Esophagus squamous epithelium (tissue), 5 donors: Measurements from ENCODE around the gene SPN. TPM values are rescaled to one million over a fixed set of nuclear protein-coding genes. Genes with fewer than 3 reads are reported as not detected.
"Not testable (repeated sequence)": the region's sequence is repeated elsewhere in the genome, so short reads cannot be mapped to it uniquely, and the experiment has no call there.

Experiments used
- DNase-seq: peaks from one replicate; lab custom pipeline; 2025; lab: John Stamatoyannopoulos, UW
- H3K27ac ChIP-seq, 4 donors: fragments of 200-600 bp; sonication (generic); one replicate each; pipeline ENCODE4 v1.5.1; 2016 to 2019; ENCODE audit warnings: mild to moderate bottlenecking in 1 of 4
- H3K27me3 ChIP-seq, 4 donors: fragments of 200-600 bp; sonication (generic); 1 replicate in 3 of 4; 2 replicates in 1 of 4; pipeline versions ENCODE4 v1.5.1 to v1.6.0; 2017 to 2021; ENCODE audit warnings: antibody characterized with exemption in 1 of 4
- H3K36me3 ChIP-seq, 3 donors: fragments of 200-600 bp; sonication (generic); one replicate each; pipeline ENCODE4 v1.5.1; 2016 to 2019
- H3K4me1 ChIP-seq, 3 donors: fragments of 200-600 bp; sonication (generic); one replicate each; pipeline ENCODE4 v1.5.1; 2017 to 2019
- H3K4me3 ChIP-seq, 4 donors: fragments of 200-600 bp; sonication (generic); 1 replicate in 3 of 4; 2 replicates in 1 of 4; pipeline ENCODE4 v1.5.1; 2016 to 2019; ENCODE audit warnings: mild to moderate bottlenecking in 2 of 4, moderate library complexity in 1 of 4
- H3K9me3 ChIP-seq, 3 donors: fragments of 200-600 bp; sonication (generic); one replicate each; pipeline ENCODE4 v1.5.1; 2016 to 2019
- POLR2A ChIP-seq, 4 donors: fragments of 450-650 bp; IDR thresholded peaks; one replicate each; pipeline ENCODE4 v1.6.1; 2017; ENCODE audit warnings: antibody characterized with exemption in 4 of 4, mild to moderate bottlenecking in 4 of 4, moderate library complexity in 3 of 4
- WGBS, 2 donors: methylation state at CpG; one replicate each; pipeline ENCODE4 v1.1.5; 2018; 5-methylcytosine and 5-hydroxymethylcytosine counted together
- intact Hi-C: fragments of 100-400 bp; cut with DNase I; formaldehyde crosslinking; loops from one replicate; pipeline ENCODE4 v1.15.0; 2022
- total RNA-seq, 4 donors: library from RNA; depleted of rRNA; stranded (reverse); fragments of >200 nt; gene quantifications; one replicate each; pipeline ENCODE4 v1.1.0, GENCODE V29; 2016
- TF ChIP-seq, protein P1 (sequence below), 6 experiments: fragments of 450-650 bp in 4 of 6; fragments of 200-600 bp in 2 of 6; sonication (generic) in 2 of 6; IDR thresholded peaks; one replicate each; pipeline ENCODE4 v1.5.1; 2016 to 2019; ENCODE audit warnings: antibody characterized with exemption in 6 of 6, mild to moderate bottlenecking in 4 of 6, moderate library complexity in 4 of 6
- donor health status: DM: yes; HTN: yes; CAD: no.

SPN gene
- total RNA-seq, 4 donors from 2014 or later = 1.3 to 4.2 (median 2.8) TPM

DNA sequence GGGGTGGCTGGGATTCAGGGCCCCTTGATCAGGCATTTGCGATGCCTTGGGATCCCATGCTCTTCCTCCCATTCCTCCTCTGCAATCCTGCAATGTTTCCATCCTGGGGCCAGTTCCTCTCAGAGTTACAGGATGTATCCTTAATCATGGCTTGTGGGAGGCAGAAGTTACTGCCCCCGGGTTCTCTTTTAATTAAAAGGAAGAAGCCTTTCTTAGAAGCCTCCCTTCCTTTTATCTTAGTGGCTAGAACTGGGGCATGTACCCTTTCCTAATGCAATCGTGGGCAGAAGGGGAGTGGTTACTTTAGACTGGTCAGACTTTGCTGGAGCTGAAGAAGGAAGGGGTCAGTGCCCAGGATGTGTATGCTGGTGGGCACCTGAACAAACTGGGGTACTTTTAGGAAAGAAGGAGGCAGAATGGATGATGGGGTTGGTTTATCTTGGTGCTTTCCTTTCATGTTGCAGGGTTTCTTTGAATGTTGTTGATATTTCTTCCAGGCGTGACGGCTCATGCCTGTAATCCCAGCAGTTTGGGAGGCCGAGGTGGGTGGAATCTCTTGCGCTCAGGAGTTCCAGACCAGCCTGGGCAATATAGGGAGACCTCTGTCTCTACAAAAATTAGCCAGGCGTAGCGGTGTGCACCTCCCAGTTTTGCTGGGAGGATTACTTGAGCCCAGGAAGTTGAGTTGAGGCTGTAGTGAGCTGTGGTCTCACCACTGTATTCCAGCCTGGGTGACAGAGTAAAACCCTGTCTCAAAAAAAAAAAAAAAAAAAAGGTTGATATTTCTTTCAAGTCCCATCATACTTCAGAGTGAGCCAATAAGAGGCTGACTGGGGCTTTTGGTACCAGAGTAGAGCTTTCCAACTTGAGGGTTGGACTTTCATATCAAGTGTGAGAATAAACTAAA is 13.2 kb upstream of the SPN start:
- WGBS, 2 donors = 53 to 63% methylated on average over 6 to 9 of the region's 9 CpGs
- DNase-seq = no peak
- Histone ChIP-seq H3K9me3 (no peaks in the 10 kb centered on the region), H3K27me3 (no peaks in the 10 kb centered on the region), H3K27ac (no peak overlapping the region), H3K36me3 (no peaks in the 10 kb centered on the region), H3K4me1 (no peaks in the 10 kb centered on the region), H3K4me3 (no peak overlapping the region)
- TF ChIP-seq, protein P1, sequence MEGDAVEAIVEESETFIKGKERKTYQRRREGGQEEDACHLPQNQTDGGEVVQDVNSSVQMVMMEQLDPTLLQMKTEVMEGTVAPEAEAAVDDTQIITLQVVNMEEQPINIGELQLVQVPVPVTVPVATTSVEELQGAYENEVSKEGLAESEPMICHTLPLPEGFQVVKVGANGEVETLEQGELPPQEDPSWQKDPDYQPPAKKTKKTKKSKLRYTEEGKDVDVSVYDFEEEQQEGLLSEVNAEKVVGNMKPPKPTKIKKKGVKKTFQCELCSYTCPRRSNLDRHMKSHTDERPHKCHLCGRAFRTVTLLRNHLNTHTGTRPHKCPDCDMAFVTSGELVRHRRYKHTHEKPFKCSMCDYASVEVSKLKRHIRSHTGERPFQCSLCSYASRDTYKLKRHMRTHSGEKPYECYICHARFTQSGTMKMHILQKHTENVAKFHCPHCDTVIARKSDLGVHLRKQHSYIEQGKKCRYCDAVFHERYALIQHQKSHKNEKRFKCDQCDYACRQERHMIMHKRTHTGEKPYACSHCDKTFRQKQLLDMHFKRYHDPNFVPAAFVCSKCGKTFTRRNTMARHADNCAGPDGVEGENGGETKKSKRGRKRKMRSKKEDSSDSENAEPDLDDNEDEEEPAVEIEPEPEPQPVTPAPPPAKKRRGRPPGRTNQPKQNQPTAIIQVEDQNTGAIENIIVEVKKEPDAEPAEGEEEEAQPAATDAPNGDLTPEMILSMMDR (IDR thresholded peaks at IDR 0.05) = no peak
- no peak for TF ChIP-seq POLR2A (IDR thresholded peaks at IDR 0.05)
- intact Hi-C loops = no loop called here

DNA sequence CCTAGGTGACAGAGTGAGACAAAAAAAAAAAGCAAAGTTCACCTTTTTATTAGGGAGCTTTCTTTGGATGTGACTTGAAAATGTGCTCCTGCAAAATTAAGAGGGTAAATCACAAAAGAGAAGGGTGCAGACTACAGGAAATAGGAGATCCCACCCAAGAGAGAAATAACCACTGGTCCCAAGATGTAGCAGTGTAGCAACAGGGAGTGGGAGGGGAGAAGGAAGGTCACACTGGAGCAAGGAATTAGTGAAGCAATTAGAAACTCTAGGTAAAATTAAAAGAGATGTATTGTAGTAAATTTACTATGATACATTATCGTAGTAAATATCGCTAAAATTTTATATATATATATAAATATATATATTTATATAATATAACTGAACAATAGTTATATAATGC is 12.3 kb upstream of the SPN start:
- intact Hi-C loops = no loop called here
- no peak overlapping the region for H3K4me3 ChIP-seq

DNA sequence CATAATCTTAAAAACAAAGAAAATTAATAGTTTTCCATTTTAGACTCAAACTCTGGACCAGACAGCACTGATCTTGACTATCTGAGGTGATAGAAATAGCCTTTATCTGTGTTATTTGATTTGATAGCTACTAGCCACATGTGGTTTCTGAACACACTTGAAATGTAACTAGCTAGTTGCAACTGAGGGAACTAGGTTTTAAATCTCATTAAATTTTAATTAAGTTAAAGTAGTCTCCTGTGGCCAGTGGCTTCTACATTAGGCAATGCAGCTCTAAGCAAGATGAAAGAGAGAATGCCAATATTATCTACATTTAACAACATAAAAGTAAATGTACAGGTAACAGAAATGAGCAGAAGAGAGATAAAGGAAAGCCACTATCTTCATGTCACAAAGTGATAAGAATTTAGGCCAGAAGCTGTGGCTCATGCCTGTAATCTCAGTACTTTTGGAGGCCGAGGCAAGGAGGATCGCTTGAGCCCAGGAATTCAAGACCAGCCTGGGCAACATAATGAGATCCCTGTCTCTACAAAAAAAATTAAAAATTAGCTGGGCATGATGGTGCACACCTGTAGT is 11.2 kb upstream of the SPN start:
- Histone ChIP-seq H3K4me3 (no peak overlapping the region), H3K9me3 (no peaks in the 10 kb centered on the region), H3K36me3 (no peaks in the 10 kb centered on the region), H3K27me3 (no peaks in the 10 kb centered on the region), H3K4me1 (no peaks in the 10 kb centered on the region), H3K27ac (no peak overlapping the region)
- no peak for DNase-seq
- TF ChIP-seq, protein P1 (IDR thresholded peaks at IDR 0.05) = no peak
- TF ChIP-seq POLR2A (IDR thresholded peaks at IDR 0.05) = no peak
- intact Hi-C loops = no loop called here
- 95 to 100% methylated on average over 2 of the region's 2 CpGs for WGBS, 2 donors

More for the DNA sequence above, 12.3 kb upstream of the SPN start:
- H3K4me1 ChIP-seq = no peaks in the 10 kb centered on the region
- 95 to 99% methylated on average over 2 of the region's 2 CpGs for WGBS, 2 donors
- TF ChIP-seq POLR2A (IDR thresholded peaks at IDR 0.05) = no peak
- TF ChIP-seq, protein P1 (IDR thresholded peaks at IDR 0.05) = no peak
- DNase-seq = no peak
- H3K9me3 ChIP-seq = no peaks in the 10 kb centered on the region
- H3K27me3 ChIP-seq = no peaks in the 10 kb centered on the region
- H3K36me3 ChIP-seq = no peaks in the 10 kb centered on the region
- H3K27ac ChIP-seq = no peak overlapping the region

DNA sequence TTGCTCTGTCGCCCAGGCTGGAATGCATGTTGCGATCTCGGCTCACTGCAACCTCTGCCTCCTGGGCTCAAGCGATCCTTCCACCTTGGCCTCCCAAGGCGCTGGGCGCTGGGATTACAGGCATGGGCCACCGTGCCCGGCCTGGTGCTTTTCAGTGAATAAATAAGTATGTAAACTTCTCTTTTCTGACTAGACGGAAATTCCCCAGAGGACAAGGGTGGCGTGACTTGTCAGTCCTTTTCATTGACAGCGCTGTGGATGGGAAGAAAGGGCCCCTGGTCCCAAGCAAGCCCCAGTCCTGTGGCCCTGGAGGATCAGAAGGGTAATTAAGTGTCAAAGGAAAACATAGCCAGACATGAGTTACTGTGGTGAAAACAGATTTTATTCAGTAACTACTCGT is 9.6 kb upstream of the SPN start:
- Histone ChIP-seq H3K36me3 (no peaks in the 10 kb centered on the region), H3K27me3 (no peaks in the 10 kb centered on the region), H3K27ac (no peak overlapping the region), H3K4me1 (no peaks in the 10 kb centered on the region), H3K4me3 (no peak overlapping the region), H3K9me3 (no peaks in the 10 kb centered on the region)
- TF ChIP-seq, protein P1 (IDR thresholded peaks at IDR 0.05) = no peak
- no peak for TF ChIP-seq POLR2A (IDR thresholded peaks at IDR 0.05)
- WGBS, 2 donors = 57 to 78% methylated on average over 7 to 9 of the region's 12 CpGs
- DNase-seq = no peak
- intact Hi-C loops = no loop called here

DNA sequence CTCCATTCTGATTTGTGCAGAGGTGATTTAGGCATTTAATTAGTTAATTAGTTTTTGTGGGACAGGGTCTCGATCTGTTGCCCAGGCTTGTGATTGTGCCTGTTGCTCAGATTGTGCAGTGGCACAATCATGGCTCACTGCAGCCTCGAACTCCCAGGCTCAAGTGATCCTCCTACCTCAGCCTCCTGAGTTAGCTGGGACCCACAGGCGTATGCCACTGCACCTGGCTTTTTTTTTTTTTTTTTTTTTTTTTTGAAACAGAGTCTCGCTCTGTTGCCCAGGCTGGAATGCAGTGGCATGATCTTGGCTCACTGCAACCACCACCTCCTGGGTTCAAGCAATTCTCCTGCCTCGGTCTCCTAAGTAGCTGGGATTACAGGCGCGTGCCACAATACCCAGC is 9.2 kb upstream of the SPN start:
- H3K27me3 ChIP-seq = not testable (repeated sequence)

More for the DNA sequence above, 9.2 kb upstream of the SPN start:
- H3K4me3 ChIP-seq, DNase-seq, H3K9me3 ChIP-seq, intact Hi-C loops, H3K4me1 ChIP-seq, H3K36me3 ChIP-seq, H3K27ac ChIP-seq: not testable (repeated sequence)
- WGBS, 2 donors = 82 to 84% methylated on average over 7 of the region's 7 CpGs
